HG03354 (cell line): Measurements from ENCODE around the gene DPY30.
"Not testable (repeated sequence)": the region's sequence is repeated elsewhere in the genome, so short reads cannot be mapped to it uniquely, and the experiment has no call there.

Experiments
- ATAC-seq: cut with Tn5 transposase; IDR thresholded peaks from one replicate; pipeline ENCODE4 v1.9.1; 2021; ENCODE audit warnings: mild to moderate bottlenecking; ENCODE audit not compliant: unreplicated experiment, poor library complexity, severe bottlenecking

The DPY30 gene

GRCh38 chr2:32039447-32040219 is at the start of gene DPY30:
TSS of gene DPY30 (minus strand) at chr2:32039805. CDS start at chr2:32039456, 349 bp downstream.
- ATAC-seq: peak; percentile 87

DNA sequence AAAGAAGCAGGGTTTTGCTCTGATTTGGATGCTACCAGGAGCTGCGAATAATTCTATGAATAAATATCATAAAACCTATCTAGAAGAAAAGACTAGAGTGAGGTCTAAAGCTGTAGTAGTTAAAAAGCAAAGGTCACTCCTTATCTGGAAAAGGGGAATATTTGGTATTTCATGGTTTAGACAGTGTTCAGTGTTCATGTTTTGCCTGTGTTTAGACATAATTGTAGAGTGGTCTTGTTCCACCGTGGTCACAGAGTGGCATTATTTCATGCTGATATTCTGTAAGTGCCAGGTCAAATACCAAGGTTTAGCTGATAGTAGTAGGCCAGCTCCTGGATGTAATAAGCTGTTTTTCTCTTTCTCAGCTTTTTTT is 34.5 kb upstream of the DPY30 start:
- ATAC-seq: no peak

DNA sequence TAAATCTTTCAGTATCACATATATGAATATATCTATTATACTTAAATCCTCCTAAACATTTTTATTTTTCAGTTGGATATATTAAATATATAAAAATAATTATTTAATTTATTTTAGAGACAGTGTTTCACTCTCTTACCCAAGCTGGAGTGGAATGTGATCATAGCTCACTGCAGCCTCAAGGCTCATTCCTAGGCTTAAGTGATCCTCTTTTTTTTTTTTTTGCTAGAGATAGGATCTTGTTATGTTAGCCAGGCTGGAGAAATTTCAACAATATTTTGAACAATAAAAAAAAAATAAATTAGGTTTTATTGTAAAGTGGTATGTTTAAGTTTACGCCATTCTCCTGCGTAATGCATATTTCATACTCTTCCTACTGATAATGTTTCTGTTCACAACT is 27.9 kb upstream of the DPY30 start:
- ATAC-seq: no peak

GRCh38 chr2:32064713-32065112 is 25.1 kb upstream of the DPY30 start:
- ATAC-seq: no peak

DNA sequence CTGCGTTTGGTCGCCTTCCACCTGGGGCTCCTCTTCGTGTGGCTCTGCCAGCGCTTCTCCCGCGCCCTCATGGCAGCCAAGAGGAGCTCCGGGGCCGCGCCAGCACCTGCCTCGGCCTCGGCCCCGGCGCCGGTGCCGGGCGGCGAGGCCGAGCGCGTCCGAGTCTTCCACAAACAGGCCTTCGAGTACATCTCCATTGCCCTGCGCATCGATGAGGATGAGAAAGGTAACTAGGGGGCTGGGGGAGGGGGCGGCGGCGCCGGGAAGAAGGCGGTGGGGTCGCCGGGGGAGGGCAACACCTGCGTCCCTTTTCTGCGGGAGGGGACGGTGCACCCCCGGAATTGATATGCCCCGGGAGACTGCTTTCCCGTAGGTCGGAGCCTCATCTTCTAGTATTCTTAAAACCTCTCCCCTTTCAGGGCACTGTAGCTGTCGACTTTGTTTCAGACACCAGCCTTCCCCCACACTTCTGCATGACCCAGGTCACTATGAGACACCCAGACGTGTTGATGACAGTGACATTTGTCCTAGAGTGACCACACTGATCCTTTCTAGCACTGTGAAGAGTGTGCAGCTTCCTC is 24.5 kb upstream of the DPY30 start:
- peak; percentile 15 for ATAC-seq

DNA sequence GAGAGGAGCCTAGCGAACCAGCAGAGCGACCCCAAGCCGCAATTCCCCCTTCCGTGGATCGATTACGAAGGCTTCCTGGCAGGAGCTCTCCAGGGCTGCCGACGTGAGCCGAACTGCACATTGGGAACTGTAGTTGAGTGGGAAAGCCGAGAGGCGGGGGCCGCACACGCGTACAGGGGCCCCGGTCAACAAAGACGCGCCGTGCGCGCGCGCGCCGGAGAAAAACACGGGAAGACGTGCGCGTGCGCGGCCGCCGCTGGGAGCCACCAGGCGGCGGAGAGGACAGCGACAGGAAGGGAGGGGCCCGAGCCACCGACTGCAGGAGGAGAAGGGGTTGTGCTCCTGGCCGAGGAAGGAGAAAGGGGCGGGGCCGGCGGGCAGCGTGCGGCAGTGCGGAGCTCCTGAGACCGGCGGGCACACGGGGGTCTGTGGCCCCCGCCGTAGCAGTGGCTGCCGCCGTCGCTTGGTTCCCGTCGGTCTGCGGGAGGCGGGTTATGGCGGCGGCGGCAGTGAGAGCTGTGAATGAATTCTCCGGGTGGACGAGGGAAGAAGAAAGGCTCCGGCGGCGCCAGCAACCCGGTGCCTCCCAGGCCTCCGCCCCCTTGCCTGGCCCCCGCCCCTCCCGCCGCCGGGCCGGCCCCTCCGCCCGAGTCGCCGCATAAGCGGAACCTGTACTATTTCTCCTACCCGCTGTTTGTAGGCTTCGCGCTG is 23.9 kb upstream of the DPY30 start, which contains the start of gene SPAST:
TSS of gene SPAST (plus strand) at position 247 of the 711 bp plus-strand sequence. CDS start at position 523, 276 bp downstream.
- ATAC-seq: peak; percentile 97

DNA sequence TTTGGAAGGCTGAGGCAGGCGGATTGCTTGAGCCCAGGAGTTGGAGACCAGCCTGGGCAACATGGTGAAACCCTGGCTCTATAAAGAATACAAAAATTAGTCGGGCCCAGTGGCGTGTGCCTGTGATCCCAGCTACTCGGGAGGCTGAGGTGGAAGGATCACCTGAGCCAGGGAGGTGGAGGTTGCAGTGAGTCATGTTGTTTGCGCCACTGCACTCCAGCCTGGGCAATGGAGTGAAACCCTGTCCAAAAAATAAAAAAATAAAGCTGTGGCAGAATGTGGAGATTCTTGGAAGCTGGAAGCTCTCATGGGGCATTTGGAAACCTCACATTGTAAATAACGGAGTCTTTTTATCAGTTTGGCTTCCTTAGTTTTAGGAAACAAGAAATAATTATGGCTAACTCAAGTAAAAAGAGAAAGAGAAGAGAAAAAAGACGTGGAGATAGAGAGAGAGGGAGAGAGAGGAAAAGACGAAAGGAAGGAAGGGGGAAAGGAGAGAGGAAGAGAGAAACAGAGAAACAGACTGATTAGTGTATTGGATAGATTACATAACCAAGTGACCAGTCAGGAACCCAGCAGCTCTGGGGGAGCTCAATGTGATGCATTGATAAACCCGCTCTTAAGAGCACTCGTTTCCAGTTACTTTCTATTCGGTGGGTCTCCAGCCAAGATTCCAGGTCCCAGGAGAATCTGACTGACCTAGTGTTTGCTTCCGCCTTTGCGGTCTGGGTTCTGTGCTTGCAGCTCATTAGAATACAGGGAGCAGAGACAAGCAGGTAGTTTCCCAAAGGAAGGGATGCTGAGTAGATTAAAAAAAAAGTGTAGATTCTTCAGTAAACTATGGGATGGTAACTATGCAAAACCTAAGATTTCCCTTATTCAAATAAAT is 22.6 kb upstream of the DPY30 start:
- ATAC-seq: no peak

DNA sequence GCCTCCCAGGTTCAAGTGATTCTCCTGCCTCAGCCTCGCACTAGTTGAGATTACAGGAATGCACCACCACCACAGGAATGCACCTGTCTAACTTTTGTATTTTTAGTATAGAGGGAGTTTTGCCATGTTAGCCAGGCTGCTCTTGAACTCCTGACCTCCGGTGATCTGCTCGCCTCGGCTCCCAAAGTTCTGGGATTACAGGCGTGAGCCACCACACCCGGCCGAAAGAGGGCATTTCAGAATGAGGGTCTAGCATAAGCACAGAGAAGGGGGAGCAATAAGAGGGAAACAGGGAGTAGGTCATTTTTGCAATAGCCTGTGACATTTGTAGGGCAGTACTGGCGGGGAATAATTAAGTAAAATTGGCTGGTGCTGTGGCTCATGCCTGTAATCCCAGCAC is 21.8 kb upstream of the DPY30 start:
- no peak for ATAC-seq

- no peak for ATAC-seq
Measured at GRCh38 chr2:32060266-32060665, 20.7 kb upstream of the DPY30 start.

- no peak for ATAC-seq
Measured at GRCh38 chr2:32058130-32058529, 18.5 kb upstream of the DPY30 start.

- ATAC-seq: not testable (repeated sequence)
Measured at GRCh38 chr2:32054583-32054982, 15.0 kb upstream of the DPY30 start.

- ATAC-seq: no peak
Measured at GRCh38 chr2:32051836-32052439, 12.3 kb upstream of the DPY30 start.

DNA sequence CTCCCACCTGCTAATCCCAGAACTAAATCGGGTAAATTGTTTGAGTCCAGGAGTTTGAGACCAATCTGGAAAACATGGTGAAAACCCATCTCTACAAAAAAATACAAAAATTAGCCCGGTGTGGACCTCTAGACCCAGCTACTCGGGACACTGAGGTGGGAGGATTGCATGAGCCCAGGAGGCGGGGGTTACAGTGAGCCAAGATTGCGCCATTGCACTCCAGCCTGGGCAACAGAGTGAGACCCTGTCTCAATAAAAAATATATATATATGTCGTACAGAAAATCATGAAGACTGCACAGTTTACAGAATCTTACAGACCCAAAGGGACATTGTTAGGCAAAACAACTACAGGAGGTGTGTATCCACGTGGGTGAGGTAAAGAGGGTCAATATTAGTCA is 4.0 kb upstream of the DPY30 start:
- no peak for ATAC-seq

GRCh38 chr2:32034198-32034887 is 5.3 kb downstream of the DPY30 start:
- ATAC-seq: not testable (repeated sequence)

DNA sequence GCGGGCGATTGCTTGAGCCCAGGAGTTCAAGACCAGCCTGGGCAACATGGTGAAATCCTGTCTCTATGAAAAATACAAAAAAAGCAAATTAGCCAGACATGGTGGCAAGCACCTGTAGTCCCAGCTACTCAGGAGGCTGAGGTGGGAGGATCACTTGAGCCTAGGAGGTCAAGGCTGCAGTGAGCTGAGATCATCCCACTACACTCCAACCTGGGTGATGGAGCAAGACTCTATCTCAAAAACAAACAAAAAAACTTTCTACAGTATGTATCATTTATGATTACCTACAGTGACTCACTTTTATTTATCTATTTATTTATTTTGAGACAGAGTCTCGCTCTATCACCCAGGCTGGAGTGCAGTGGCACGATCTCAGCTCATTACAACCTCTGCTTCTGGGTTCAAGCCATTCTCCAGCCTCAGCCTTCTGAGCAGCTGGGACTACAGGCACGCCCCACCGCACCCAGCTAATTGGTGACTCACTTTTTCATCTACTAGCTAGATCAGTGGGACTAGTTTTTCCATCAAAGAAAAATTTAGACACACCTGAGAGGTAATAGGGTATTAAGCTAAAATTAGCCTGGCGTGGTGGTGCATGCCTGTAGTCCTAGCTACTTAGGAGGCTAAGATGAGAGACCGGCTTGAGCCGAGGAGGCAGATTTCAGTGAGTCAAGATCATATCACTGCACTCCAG is 20.7 kb downstream of the DPY30 start:
- not testable (repeated sequence) for ATAC-seq

- no peak for ATAC-seq
Measured at GRCh38 chr2:32012872-32013271, 26.7 kb downstream of the DPY30 start.

DNA sequence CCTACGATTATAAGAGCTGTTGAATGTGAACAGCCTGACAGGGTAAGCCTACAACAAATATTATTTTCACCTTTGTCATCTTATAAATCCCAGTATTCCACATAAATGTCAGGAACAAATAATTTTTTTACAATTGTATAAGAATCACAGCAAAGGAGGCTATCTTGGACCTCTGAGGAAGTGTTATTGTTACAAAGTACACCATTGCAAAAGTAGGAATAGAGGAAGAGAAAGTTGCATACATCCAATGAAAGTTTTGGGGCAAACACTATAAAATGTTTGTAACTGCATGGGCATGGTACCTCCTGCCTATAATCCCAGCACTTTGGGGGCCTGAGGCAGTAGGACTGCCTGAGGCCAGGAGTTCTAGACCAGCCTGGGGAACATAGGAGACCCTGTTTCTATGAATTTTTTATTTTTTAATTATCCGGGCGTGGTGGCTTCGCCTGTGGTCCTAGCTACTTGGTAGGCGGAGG is 28.1 kb downstream of the DPY30 start:
- no peak for ATAC-seq
